GM10248 (cell line): ENCODE measurements around the gene DDB1.
"Not testable (repeated sequence)": the region's sequence is repeated elsewhere in the genome, so short reads cannot be mapped to it uniquely, and the experiment has no call there.

Experiments used
- CTCF ChIA-PET: fragments of 300-600 bp; sonication (Branson Sonifier 250); formaldehyde crosslinking; extraction: SDS; loops from one replicate; lab custom pipeline; 2021; ENCODE audit warnings: antibody characterized with exemption; lab: Yijun Ruan, JAX
- POLR2A ChIA-PET: fragments of 350-650 bp; sonication (Branson Sonifier 250); formaldehyde crosslinking; extraction: SDS; loops from one replicate; lab custom pipeline; 2020; ENCODE audit warnings: antibody characterized with exemption; lab: Yijun Ruan, JAX
- DNase-seq: peaks from one replicate; pipeline ENCODE4 v3.0.0; 2012; ENCODE audit errors: extremely low spot score
- CTCF ChIP-seq: IDR thresholded peaks from 2 replicates; pipeline ENCODE4 v1.5.1; 2012; ENCODE audit warnings: mild to moderate bottlenecking, low read depth; ENCODE audit errors: extremely low read depth, missing control alignments, control extremely low read depth

Gene DDB1

GRCh38 chr11:61264371-61264770 is 68.5 kb downstream of the DDB1 start:
- CTCF ChIA-PET, result interaction anchor here (0.9 to 6.0 kb wide), 2 partner anchors 12 to 18 kb away, joined by 3 to 39 read pairs; no protein-coding TSS in a partner anchor
- no peak for DNase-seq
- no peak for TF ChIP-seq CTCF
- POLR2A ChIA-PET, result no interaction called here

GRCh38 chr11:61259363-61259762 is 73.5 kb downstream of the DDB1 start:
- ChIA-PET CTCF (interaction anchor here (0.8 to 1.0 kb wide), 3 partner anchors 11 to 126 kb away, joined by 3 to 5 read pairs (median 4); no protein-coding TSS in a partner anchor), POLR2A (no interaction called here)
- no peak for DNase-seq
- TF ChIP-seq CTCF, result no peak

GRCh38 chr11:61258546-61258945 is 74.4 kb downstream of the DDB1 start:
- DNase-seq, result no peak
- CTCF ChIA-PET, result interaction anchor here (0.8 to 1.2 kb wide), 4 partner anchors 11 to 135 kb away, joined by 3 to 5 read pairs (median 4); no protein-coding TSS in a partner anchor
- TF ChIP-seq CTCF, result no peak
- POLR2A ChIA-PET, result no interaction called here

GRCh38 chr11:61256710-61257482 is 76.0 kb downstream of the DDB1 start:
- ChIA-PET POLR2A (no interaction called here), CTCF (interaction anchor here (1.1 to 8.2 kb wide), 2 partner anchors 38 to 128 kb away, joined by 7 to 80 read pairs; partner anchors contain the start of gene VWCE)
- TF ChIP-seq CTCF, result no peak
- DNase-seq, result no peak

- peak; percentile 98 for TF ChIP-seq CTCF
- peak; percentile 91 for DNase-seq
- ChIA-PET CTCF (interaction anchor here (0.6 to 8.2 kb wide), 24 partner anchors 10 to 478 kb away, joined by 3 to 80 read pairs (median 4); partner anchors contain the start of genes TMEM216 and VWCE), POLR2A (no interaction called here)
Observed at GRCh38 chr11:61254403-61255025, 78.4 kb downstream of the DDB1 start.

DNA sequence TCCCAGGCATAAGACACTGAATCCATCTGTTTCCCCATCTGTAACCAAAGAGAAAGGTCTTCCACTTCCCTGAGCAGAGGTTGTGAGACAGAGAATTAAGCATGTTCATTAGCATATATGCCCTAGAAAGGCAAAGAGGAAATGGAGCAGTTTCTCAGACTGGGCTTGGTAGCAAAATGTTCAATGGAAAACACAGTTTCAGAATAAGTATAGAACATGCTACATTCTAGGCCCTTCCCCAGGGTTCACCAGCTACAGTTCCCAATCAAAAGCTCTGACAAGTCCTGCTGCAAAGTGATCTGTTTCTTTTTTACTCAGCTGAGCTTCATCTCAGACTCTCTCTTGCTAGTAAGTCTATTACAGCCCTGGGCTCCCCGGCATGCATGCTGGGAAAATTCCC is 80.6 kb downstream of the DDB1 start:
- POLR2A ChIA-PET, DNase-seq: not testable (repeated sequence)
- CTCF ChIA-PET, result interaction anchor here (1.3 to 8.2 kb wide), 8 partner anchors 12 to 386 kb away, joined by 4 to 80 read pairs (median 7); partner anchors contain the start of gene VWCE

DNA sequence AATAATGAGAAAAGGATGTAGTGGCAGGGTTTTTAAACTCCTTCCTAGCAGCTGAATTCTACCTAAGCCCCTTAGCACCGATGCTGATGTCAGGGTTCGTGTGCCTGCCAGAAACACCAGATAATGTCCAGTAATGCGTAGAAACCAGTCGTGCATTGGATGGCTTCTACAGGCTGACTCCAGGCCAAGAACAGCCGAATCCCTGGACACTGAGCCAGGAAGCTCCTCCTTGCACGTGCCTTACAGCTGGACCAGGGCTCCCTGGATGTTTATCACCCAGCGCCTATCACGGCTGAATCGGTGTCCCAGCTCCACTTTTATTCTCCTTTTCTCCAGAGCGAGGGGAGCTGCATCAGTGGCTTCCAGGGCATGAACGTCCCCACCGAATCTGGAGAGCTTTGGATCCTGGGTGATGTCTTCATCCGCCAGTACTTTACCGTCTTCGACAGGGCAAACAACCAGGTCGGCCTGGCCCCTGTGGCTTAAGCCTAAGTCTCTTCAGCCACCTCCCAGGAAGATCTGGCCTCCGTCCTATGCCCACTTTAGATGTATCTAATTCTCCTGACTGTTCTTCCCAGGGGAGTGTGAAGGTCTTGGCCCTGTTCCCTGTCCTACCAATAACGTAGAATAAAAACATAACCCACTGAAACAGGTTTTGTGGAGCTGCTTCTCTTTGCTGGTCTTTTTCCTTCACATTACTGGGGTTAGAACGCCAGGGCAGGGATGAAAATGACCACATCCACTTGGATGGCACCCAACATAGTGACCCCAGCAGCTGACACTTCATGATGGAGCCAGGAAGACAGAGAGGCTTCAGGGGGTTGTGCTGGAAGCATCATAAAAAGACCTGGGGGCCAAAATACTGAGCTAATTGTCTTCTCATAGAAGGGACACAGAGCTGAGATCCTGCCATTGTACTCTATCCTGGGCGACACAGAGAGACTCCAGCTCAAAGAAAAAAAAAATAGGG is 81.8 kb downstream of the DDB1 start:
- CTCF ChIA-PET, result interaction anchor here (1.8 to 8.2 kb wide), 5 partner anchors 14 to 387 kb away, joined by 4 to 80 read pairs (median 9); partner anchors contain the start of gene VWCE
- DNase-seq, result not testable (repeated sequence)
- POLR2A ChIA-PET, result interaction anchor here (0.7 kb wide), 1 partner anchor 278 kb away, joined by 5 read pairs; no protein-coding TSS in a partner anchor
